NCI-H2227 (cell line): ENCODE measurements around the gene SFXN5.
"Not testable (repeated sequence)": the region's sequence is repeated elsewhere in the genome, so short reads cannot be mapped to it uniquely, and the experiment has no call there.

Experiments
- DNase-seq: peaks from one replicate; lab custom pipeline; 2025; ENCODE audit not compliant: unreplicated experiment; lab: John Stamatoyannopoulos, UW

Gene SFXN5

GRCh38 chr2:73101626-73102256 is 30.2 kb upstream of the SFXN5 start:
- no peak for DNase-seq

GRCh38 chr2:73100956-73101355 is 29.4 kb upstream of the SFXN5 start:
- DNase-seq: no peak

GRCh38 chr2:73099486-73099885 is 28.0 kb upstream of the SFXN5 start:
- no peak for DNase-seq

GRCh38 chr2:73095910-73096309 is 24.4 kb upstream of the SFXN5 start:
- DNase-seq: no peak

GRCh38 chr2:73093601-73094218 is 22.2 kb upstream of the SFXN5 start:
- DNase-seq: not testable (repeated sequence)

GRCh38 chr2:73092146-73092783 is 20.8 kb upstream of the SFXN5 start:
- DNase-seq: no peak

GRCh38 chr2:73091696-73092095 is 20.2 kb upstream of the SFXN5 start:
- no peak for DNase-seq

GRCh38 chr2:73091164-73091563 is 19.7 kb upstream of the SFXN5 start:
- no peak for DNase-seq

- DNase-seq: no peak
These were observed 17.9 kb upstream of the SFXN5 start for GRCh38 chr2:73089270-73090030.

- no peak for DNase-seq
These were observed 17.2 kb upstream of the SFXN5 start for GRCh38 chr2:73088703-73089102.

- no peak for DNase-seq
These were observed 16.7 kb upstream of the SFXN5 start for GRCh38 chr2:73088211-73088610.

- no peak for DNase-seq
These were observed 15.8 kb upstream of the SFXN5 start for GRCh38 chr2:73087311-73087710.

GRCh38 chr2:73085691-73086090 is 14.2 kb upstream of the SFXN5 start:
- DNase-seq: peak; percentile 90

GRCh38 chr2:73084971-73085370 is 13.5 kb upstream of the SFXN5 start:
- no peak for DNase-seq

GRCh38 chr2:73083886-73084800 is 12.6 kb upstream of the SFXN5 start:
- DNase-seq: no peak

GRCh38 chr2:73082523-73083410 is 11.3 kb upstream of the SFXN5 start:
- no peak for DNase-seq

GRCh38 chr2:73081181-73081671 is 9.7 kb upstream of the SFXN5 start:
- DNase-seq: no peak

- DNase-seq: no peak
These were observed 9.0 kb upstream of the SFXN5 start for GRCh38 chr2:73080321-73081131.

- no peak for DNase-seq
These were observed 8.1 kb upstream of the SFXN5 start for GRCh38 chr2:73079636-73080035.
